HG03139 (cell line): ENCODE data around the gene FIGN.

Experiments
- ATAC-seq: cut with Tn5 transposase; IDR thresholded peaks from one replicate; pipeline ENCODE4 v1.9.1; 2021; ENCODE audit not compliant: unreplicated experiment

The FIGN gene

DNA sequence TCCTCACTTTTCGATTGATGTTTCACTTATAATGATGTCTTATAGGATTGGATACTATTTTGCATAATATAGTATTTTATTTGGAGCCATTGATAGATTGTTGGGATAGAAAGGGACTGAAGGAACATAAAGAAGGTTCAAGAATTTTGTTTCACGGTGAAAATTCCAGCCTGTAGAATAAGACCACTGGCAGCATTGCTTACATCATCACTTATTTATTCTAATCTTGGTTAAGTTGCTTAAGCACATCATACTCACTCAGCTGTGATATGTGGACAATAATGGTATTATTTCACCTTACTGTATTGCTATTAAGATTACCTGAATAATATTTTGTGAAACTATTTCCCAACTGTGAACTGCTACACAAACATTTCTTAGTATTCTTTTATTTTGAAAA, 118.3 kb downstream of the FIGN start:
- no peak for ATAC-seq

DNA sequence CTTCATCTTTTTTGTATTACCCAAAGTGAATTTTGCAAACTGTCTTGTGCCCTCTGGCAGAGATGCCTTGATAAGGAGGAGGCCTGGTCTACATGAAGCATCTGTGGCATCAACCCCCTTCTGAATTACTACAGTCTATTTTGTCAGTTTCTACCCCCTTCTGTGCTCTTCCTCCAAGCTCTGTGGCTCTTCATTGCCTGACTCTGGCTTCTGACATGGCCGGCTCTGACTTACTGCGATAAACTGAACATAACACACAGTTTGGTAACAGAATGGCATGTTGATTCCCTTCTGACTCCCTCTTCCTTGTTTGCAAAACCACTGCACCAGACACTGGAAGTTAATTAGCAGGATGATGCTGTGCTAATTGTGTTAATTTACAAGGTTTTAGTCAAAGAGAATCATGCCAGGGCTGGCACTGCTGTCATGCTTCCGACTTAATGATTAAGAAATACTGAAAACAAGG, 122.5 kb downstream of the FIGN start:
- ATAC-seq = no peak

GRCh38 chr2:163612332-163612731, 123.5 kb downstream of the FIGN start:
- no peak for ATAC-seq

DNA sequence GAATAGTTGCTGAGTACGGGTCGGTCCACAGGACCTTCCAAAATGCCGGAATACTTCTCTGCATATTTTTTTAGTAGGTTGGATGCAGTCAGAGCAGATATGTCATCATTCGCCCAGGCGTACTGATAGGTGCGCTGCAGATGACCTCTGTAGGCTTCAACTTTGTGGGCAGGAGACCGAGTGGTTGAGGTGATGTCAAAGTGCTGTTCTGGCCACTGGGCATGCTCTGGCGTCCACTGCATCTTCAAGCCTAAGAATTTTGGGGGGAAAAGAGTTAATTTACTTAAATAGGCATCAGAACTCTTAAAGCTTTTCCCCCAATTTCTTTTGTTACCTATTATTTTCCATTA, 124.3 kb downstream of the FIGN start:
- ATAC-seq = no peak

- no peak for ATAC-seq
Observed at GRCh38 chr2:163610817-163611556, 124.8 kb downstream of the FIGN start.

DNA sequence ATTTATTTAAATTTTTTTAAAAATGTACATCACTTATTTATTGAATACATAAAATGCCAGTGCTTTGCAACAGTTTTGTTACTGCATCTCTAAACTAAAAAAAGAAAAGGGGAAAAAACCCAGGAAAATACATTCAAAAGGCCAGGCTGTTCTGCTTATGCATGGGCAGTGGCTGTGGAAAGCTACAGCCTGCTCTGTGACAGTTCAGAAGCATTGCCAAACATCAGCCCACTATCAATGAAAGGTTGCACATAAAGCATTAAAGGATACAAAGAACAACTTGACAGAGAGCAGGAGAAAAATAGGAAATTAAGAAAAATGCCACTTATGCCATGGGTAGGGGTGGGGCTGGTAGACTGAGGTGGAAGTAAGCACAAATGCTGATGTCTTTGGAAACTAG, 128.2 kb downstream of the FIGN start:
- no peak for ATAC-seq

- ATAC-seq = no peak
Observed at GRCh38 chr2:163606878-163607277, 128.9 kb downstream of the FIGN start.

DNA sequence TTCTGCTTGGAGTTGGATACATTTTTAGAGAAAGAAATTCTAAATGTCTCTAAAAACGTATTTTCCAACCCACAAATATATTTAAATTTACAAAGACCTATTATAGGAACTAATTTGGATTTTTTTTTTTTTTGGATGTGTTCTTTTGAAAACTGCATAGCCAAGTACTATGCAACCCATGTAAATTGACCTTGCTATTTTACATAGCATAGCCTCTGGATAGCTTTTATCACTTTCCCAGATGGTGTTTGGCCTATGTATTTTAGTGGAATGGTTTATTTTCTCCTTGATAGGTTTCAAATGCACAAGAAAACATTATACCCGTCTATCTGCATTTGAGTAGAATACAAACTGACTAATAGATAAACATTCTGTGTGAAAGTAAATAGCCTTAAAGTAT, 130.0 kb downstream of the FIGN start:
- no peak for ATAC-seq

DNA sequence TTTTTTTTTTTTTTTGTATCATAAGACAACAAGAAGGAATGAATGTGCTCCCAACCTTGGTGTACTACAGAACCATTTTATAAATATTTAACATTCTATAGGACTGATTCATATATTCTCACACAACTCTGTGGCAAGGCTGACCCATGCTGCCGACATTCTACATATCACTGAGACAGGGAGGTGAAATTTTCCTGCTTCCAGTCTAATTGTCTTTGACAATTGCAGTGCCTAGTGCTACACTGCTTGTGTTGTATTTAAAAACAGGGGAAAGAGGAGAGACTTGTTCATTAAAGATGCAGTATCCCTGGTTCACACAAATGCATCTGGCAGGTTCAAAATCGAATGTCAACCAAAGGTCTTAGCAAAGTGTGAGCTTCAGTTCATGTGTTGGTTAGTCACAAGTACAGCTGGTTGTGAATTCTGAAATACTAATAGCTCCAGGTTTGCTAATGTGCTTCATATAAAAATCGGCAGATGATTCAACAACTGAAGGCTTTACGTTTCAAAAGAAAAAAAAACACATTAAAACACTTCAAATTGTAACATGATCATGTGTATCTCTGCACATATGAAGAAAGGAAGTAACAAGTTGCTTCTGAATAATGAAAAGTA, 130.8 kb downstream of the FIGN start:
- ATAC-seq = no peak

DNA sequence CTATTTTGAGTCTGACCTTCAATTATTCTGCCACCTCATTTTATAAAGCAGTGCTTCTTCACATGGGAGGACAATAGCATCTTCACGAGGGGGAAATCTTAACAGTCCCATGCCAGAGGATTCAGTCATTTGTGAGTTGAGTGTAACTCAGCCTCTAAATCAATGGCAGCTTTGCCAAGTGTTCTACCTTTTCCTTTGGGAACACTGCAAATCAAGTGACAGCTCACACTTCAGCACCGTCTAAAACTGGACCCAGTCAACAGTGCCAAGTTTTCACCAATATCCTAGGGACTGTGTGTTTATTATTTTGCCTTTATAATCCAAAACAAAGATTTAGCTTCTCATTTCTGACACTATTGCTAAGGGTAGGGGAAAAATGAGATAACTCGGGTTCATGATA, 133.6 kb downstream of the FIGN start:
- no peak for ATAC-seq

DNA sequence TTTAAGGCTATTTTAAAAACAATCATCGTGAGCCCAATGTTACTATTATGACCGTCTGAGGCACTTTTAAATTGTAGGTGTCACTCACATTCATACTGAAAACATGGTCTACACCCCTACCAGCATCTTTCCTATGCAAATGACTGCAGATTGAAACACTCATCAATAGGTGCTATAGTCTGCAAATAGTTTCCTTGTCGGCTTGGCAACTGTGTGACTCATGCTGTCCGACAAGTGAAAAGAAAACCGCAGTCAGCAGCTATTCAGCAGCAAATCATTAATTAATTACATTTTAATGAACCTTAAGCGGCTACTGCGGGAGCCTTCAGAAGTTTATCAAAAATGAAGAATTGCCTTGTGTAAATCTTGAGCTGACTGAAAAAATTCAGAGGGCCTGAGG, 134.4 kb downstream of the FIGN start:
- ATAC-seq = no peak

DNA sequence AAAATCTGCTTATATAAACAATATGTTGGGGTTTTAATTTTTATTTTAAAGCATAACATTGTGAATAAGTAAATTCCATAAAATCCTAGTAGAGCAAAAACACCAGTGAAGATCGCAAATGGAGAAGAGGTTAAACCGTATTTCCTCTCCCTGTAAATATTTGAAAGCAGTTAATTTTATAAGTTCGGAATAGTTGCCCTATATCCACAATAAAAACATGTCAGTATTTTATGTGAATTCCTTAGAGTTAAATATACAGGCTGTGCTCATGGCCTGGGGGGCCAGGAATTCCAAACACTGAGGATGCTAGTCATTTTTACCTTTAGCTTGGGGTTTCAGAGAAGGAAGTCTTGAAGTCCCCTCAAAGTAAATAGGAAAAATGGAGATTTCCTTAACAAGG, 135.0 kb downstream of the FIGN start:
- no peak for ATAC-seq

- no peak for ATAC-seq
Observed at GRCh38 chr2:163595028-163595427, 140.8 kb downstream of the FIGN start.

GRCh38 chr2:163594497-163594896, 141.3 kb downstream of the FIGN start:
- no peak for ATAC-seq

DNA sequence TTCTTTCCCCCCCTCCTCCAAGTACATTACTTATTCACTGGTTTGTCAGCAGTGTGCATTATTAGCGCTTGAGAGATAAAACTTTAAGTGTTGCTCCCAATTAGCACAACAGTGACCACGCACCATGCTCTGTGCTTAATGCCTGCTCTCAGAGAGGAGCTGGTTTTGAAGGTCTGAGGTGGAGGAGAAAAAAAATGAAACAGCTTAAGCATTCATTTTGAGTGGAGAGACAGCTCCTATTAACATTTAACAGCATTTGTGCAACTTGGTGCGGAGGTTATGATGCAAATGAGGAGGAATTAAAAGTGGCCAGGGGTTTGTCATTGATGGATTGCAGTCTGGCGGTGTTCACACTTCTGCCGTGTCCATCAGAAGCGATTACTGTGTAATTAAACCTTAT, 141.8 kb downstream of the FIGN start:
- no peak for ATAC-seq

GRCh38 chr2:163592954-163593622, 142.7 kb downstream of the FIGN start:
- ATAC-seq = no peak

GRCh38 chr2:163591461-163591860, 144.3 kb downstream of the FIGN start:
- ATAC-seq = no peak

GRCh38 chr2:163580757-163581156, 155.1 kb downstream of the FIGN start:
- no peak for ATAC-seq

DNA sequence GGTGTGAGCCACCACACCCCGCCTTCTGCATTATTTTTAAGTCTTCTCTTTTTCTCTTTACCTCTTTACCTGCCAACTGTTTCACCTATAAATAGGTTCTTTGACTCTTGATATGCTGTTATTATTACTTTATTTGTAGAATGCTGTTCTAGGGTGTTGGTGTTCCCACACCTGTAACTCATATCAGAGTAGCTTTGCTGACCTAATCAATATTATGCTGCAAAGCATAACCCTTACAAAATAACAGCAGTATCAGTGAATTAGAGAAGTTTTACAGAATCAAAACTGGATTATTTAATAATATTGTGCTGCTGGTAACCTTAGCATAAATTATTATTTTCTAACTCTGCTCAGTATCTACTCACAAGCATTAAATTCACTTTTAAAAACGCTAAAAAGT, 161.5 kb downstream of the FIGN start:
- ATAC-seq = no peak

DNA sequence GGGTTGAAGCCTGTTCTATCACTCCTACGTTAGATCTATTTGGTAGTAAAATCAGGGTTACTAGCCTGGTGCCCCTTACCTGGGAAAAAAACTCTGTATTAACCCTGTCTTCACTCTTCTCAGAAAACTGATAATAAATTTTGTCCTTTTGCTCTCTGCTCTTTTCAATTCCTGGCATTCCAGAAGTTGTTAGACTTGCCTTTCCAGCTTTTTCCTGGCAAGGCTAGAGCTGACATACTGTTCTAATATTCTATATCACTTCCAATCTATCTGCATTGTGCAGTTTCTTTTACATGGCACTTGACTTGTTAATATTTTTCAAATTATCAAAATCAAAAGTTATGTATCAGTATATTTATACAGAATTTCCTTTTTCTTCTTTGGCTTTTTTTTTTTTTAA, 162.2 kb downstream of the FIGN start:
- no peak for ATAC-seq

DNA sequence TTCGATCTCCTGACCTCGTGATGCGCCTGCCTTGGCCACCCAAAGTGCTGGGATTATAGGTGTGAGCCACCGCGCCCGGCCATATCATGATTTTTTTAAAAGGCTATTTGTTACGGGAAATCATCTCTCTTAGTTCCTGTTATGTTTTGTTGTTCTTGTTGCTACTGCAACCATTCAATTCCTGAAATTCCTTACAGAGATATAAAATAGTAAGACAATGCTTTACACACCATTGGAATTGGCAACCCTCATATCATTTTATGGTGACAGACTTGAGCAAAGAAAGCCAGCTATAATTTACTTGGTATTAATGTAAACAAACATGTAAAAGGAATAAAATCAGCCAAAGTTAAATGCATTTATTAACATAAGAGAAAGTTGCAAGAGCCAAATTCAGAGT, 163.0 kb downstream of the FIGN start:
- ATAC-seq = no peak

- no peak for ATAC-seq
Observed at GRCh38 chr2:163571423-163572102, 164.2 kb downstream of the FIGN start.
